ENCODE measurements around the gene SLC1A1.
"Not testable (repeated sequence)": the region's sequence is repeated elsewhere in the genome, so short reads cannot be mapped to it uniquely, and the experiment has no call there.

DNA sequence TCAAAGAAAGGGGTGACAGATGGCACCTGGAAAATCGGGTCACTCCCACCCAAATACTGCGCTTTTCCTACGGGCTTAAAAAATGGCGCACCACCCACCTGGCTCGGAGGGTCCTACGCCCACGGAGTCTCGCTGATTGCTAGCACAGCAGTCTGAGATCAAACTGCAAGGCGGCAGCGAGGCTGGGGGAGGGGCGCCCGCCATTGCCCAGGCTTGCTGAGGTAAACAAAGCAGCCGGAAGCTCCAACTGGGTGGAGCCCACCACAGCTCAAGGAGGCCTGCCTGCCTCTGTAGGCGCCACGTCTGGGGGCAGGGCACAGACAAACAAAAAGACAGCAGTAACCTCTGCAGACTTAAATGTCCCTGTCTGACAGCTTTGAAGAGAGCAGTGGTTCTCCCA is 115.8 kb downstream of the SLC1A1 start:
- TF ChIP-seq, protein P1, sequence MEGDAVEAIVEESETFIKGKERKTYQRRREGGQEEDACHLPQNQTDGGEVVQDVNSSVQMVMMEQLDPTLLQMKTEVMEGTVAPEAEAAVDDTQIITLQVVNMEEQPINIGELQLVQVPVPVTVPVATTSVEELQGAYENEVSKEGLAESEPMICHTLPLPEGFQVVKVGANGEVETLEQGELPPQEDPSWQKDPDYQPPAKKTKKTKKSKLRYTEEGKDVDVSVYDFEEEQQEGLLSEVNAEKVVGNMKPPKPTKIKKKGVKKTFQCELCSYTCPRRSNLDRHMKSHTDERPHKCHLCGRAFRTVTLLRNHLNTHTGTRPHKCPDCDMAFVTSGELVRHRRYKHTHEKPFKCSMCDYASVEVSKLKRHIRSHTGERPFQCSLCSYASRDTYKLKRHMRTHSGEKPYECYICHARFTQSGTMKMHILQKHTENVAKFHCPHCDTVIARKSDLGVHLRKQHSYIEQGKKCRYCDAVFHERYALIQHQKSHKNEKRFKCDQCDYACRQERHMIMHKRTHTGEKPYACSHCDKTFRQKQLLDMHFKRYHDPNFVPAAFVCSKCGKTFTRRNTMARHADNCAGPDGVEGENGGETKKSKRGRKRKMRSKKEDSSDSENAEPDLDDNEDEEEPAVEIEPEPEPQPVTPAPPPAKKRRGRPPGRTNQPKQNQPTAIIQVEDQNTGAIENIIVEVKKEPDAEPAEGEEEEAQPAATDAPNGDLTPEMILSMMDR (IDR thresholded peaks at IDR 0.05; ENCODE audit: low read length) = not testable (repeated sequence)
- TF ChIP-seq EZH2 (IDR thresholded peaks at IDR 0.05; ENCODE audit: borderline replicate concordance, low read length) = not testable (repeated sequence)

All from OCI-LY1 (cell line).